ENCODE results near the gene CCDC14. TPM values are rescaled to one million over a fixed set of nuclear protein-coding genes. Genes with fewer than 3 reads are reported as not detected.
"Not testable (repeated sequence)": the region's sequence is repeated elsewhere in the genome, so short reads cannot be mapped to it uniquely, and the experiment has no call there.

CCDC14 gene
- 10 to 100 TPM; 12.3 to 98.4 (median 63.0) TPM for total RNA-seq

- intact Hi-C loops (cut with DNase I; ENCODE audit: low total_unique reads) = no loop called here
Observed at GRCh38 chr3:123960781-123961507, at the start of gene CCDC14. Gene CCDC14, minus strand, starts transcription at chr3:123961229. Its CDS starts 56 bp downstream, at chr3:123961173.

GRCh38 chr3:124008321-124008720 lies 47.3 kb upstream of the CCDC14 start:
- intact Hi-C loops (cut with DNase I; ENCODE audit: low total_unique reads); DNase-seq; H3K9me3 ChIP-seq: not testable (repeated sequence)

More at GRCh38 chr3:123960781-123961507, at the start of gene CCDC14:
- Histone ChIP-seq H3K4me3 (peak within 1 kb of the TSS; percentile 49 to 81), H3K9me3 (no peaks in the 10 kb centered on the region), H3K27ac (peak within 1 kb of the TSS; percentile 75 to 88), H3K27me3 (no peaks in the 10 kb centered on the region), H3K4me1 (no peaks in the 10 kb centered on the region), H3K36me3 (no peaks in the 10 kb centered on the region)
- DNase-seq = peak; percentile 95 to 96
- peak in 2 of 4 experiments; percentile 6 to 16 for TF ChIP-seq CTCF (IDR thresholded peaks at IDR 0.05)
- peak; percentile 77 to 78 for TF ChIP-seq POLR2A (IDR thresholded peaks at IDR 0.05)

GRCh38 chr3:124007186-124007585 lies 46.2 kb upstream of the CCDC14 start:
- Histone ChIP-seq H3K9me3 (no peaks in the 10 kb centered on the region), H3K4me1 (no peaks in the 10 kb centered on the region), H3K36me3 (no peaks in the 10 kb centered on the region), H3K4me3 (no peak overlapping the region), H3K27ac (no peak overlapping the region), H3K27me3 (no peaks in the 10 kb centered on the region)
- TF ChIP-seq POLR2A (IDR thresholded peaks at IDR 0.05) = no peak
- no peak for TF ChIP-seq CTCF (IDR thresholded peaks at IDR 0.05)
- intact Hi-C loops (cut with DNase I; ENCODE audit: low total_unique reads) = no loop called here
- DNase-seq = no peak

More at GRCh38 chr3:124008321-124008720, 47.3 kb upstream of the CCDC14 start:
- not testable (repeated sequence) for H3K27me3 ChIP-seq, H3K4me1 ChIP-seq, H3K4me3 ChIP-seq, H3K36me3 ChIP-seq, H3K27ac ChIP-seq

- DNase-seq; H3K27ac ChIP-seq; H3K27me3 ChIP-seq; H3K9me3 ChIP-seq; H3K4me1 ChIP-seq; intact Hi-C loops (cut with DNase I; ENCODE audit: low total_unique reads); H3K4me3 ChIP-seq; H3K36me3 ChIP-seq: not testable (repeated sequence)
Observed at GRCh38 chr3:124002405-124003079, 41.5 kb upstream of the CCDC14 start.

GRCh38 chr3:124001366-124001765 lies 40.3 kb upstream of the CCDC14 start:
- H3K36me3 ChIP-seq; DNase-seq; H3K27me3 ChIP-seq; H3K4me1 ChIP-seq; H3K27ac ChIP-seq; H3K9me3 ChIP-seq; H3K4me3 ChIP-seq; intact Hi-C loops (cut with DNase I; ENCODE audit: low total_unique reads): not testable (repeated sequence)

GRCh38 chr3:123997543-123997942 lies 36.5 kb upstream of the CCDC14 start:
- no peaks in the 10 kb centered on the region for H3K27me3 ChIP-seq
- H3K36me3 ChIP-seq = no peaks in the 10 kb centered on the region
- no peak overlapping the region for H3K4me3 ChIP-seq
- TF ChIP-seq CTCF (IDR thresholded peaks at IDR 0.05) = no peak
- no peak for TF ChIP-seq POLR2A (IDR thresholded peaks at IDR 0.05)
- DNase-seq = no peak
- intact Hi-C loops (cut with DNase I; ENCODE audit: low total_unique reads) = no loop called here
- no peaks in the 10 kb centered on the region for H3K4me1 ChIP-seq
- peak overlapping the region; percentile 69 to 78 for H3K27ac ChIP-seq
- no peaks in the 10 kb centered on the region for H3K9me3 ChIP-seq
